Mononuclear cell (primary cell): Measurements from ENCODE around the gene MEGF11. TPM values are rescaled to one million over a fixed set of nuclear protein-coding genes. Genes with fewer than 3 reads are reported as not detected.

Experiments used
- H3K27me3 ChIP-seq: 2 replicates; pipeline ENCODE4 v1.6.0; 2011; ENCODE audit warnings: low read length, control low read depth; ENCODE audit not compliant: insufficient read depth
- H3K4me1 ChIP-seq: 2 replicates; pipeline ENCODE4 v1.5.1; 2011; ENCODE audit warnings: mild to moderate bottlenecking, low read length, control low read depth; ENCODE audit not compliant: insufficient read depth
- H3K4me3 ChIP-seq: 2 replicates; pipeline ENCODE4 v1.5.1; 2011; ENCODE audit warnings: mild to moderate bottlenecking, low read length, moderate library complexity
- H3K9me3 ChIP-seq: 2 replicates; pipeline ENCODE4 v1.5.1; 2011; ENCODE audit warnings: low read depth, mild to moderate bottlenecking, control low read depth, low read length
- total RNA-seq: library from RNA; depleted of rRNA; stranded (reverse); fragments of >200 nt; gene quantifications from one replicate; pipeline ENCODE4 v1.2.3, GENCODE V29; 2012

The MEGF11 gene
- total RNA-seq, 1 donor: not detected

DNA sequence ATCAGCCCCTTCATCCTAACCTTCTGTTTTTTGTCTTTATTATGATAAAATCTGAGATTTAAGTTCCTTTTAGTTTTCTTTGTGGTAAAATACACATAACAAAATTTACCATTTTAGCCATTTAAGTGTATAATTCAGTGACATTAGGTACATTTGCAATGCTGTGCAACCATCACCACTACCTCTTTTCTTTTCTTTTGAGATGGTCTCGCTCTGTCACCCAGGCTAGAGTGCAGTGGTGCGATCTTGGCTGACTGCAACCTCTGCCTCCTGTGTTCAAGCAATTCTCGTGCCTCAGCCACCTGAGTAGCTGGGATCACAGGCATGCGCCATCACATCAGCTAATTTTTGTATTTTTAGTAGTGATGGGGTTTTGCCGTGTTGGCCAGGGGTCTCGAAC lies 390.4 kb downstream of the MEGF11 start:
- no peaks in the 10 kb centered on the region for H3K4me1 ChIP-seq
- no peaks in the 10 kb centered on the region for H3K9me3 ChIP-seq
- no peaks in the 10 kb centered on the region for H3K27me3 ChIP-seq
- H3K4me3 ChIP-seq: no peak overlapping the region

DNA sequence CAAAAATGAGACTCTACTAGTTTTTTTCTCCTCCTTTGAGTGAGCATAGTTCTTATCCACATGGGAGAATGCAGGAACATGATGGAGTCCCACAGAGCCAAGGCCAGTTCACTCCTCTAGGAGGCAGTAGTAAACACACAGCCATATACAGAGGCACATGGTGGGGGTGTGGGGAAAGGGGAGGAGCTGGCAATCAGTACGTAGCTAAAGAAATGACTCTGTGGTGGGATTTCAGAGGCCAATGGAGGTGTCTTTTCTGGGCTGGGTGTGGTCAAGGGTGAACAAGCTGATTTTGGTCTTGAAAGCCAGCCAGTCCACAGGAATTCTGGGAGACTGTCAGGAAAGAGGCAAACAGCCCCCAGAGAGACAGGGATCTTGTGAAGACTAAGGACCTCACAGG lies 390.9 kb downstream of the MEGF11 start:
- H3K4me3 ChIP-seq: no peak overlapping the region
- H3K4me1 ChIP-seq: no peaks in the 10 kb centered on the region
- no peaks in the 10 kb centered on the region for H3K27me3 ChIP-seq
- no peaks in the 10 kb centered on the region for H3K9me3 ChIP-seq

DNA sequence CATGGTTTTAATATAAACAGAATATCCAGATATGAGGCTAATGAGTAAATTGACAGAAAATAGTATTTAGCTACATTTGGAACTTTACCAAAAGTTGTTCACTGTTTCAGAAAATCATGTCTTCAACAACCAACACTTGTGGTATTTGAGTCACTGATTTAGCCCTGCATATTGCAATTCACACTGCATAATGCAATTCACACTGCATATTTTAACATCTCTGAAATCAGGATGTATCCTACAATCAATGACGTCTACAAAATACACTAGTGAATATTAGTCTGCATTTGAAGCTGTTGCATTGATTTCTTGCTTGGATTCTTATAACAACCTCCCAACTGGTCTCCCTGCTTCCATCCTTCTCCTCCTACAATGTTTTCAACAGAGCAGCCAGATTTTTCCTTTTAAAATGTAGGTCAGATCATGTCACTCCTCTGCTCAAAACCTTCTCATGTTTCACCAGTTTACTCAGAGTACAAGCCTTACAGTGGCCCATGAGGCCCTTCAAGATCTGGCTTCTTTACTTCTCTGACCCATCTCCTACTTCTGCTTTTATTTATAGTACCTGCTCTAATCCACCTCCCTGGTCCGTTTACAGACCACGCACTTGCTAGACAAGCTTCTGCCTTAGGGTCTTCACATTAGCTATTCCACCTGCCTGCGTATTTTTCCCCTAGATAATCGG lies 395.7 kb downstream of the MEGF11 start:
- Histone ChIP-seq H3K4me3 (no peak overlapping the region), H3K27me3 (no peaks in the 10 kb centered on the region), H3K4me1 (no peaks in the 10 kb centered on the region), H3K9me3 (no peaks in the 10 kb centered on the region)

DNA sequence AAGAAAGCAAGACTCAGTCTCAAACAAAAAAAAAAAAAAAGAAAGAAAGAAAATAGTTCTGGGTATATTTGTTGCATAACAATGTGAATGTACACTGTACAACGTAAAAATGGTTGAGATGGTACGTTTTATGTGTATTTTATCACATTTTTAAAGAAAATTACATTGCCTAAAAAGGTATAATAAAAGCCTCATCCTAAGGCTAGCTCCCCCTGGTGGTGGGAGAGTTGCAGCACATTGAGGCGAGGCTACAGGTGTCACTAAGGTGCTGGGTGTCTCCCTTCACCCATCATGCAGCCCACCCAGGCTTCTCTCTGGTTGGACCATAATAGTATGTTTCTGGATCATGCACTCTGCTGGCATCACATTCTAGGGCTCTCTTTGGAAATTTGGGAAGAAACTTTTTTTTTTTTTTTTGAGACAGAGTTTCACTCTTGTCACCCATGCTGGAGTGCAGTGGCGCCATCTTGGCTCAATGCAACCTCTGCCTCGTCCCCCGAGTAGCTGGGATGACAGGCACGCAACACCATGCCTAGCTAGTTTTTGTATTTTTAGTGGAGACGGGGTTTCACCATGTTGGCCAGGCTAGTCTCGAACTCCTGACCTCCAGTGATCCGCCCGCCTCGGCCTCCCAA lies 396.6 kb downstream of the MEGF11 start:
- Histone ChIP-seq H3K9me3 (no peaks in the 10 kb centered on the region), H3K4me3 (no peak overlapping the region), H3K4me1 (no peaks in the 10 kb centered on the region), H3K27me3 (no peaks in the 10 kb centered on the region)

DNA sequence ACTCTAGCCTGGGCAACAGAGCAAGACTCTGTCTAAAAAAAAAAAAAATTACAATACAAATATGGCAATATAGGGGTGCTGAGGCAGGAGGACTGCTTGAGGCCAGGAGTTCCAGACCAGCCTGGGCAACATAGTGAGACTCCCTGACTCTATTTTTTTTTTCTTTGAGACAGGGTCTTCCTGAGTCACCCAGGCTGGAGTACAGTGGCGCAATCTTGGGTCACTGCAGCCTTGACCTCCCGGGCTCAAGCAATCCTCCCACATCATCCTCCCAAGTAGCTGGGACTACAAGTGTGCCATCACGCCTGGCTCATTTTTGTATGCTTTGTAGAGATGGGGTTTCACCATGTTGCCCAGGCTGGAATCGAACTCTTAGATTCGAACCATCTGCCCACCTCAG lies 401.6 kb downstream of the MEGF11 start:
- H3K4me1 ChIP-seq: no peaks in the 10 kb centered on the region
- H3K9me3 ChIP-seq: no peaks in the 10 kb centered on the region
- H3K27me3 ChIP-seq: no peaks in the 10 kb centered on the region
- no peak overlapping the region for H3K4me3 ChIP-seq

DNA sequence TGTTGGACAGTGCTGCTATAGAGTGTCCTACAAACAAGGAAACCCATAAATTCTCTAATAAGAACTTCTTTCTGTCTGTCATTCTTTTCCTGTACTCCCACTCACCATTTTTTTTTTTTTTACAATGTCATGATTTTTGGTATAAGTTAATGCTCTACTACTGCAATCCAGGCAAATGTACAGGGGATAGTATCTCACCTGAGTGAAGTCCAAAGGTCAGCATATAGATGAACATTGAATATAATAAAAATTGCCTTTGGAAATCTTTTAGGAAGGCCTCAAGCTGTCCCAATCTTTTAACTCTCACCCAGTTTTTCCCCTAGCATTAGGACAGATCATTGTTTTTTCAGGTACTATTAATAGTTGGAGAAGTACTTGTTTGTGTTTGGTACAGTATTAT lies 405.6 kb downstream of the MEGF11 start:
- Histone ChIP-seq H3K9me3 (no peaks in the 10 kb centered on the region), H3K4me3 (no peak overlapping the region), H3K27me3 (no peaks in the 10 kb centered on the region), H3K4me1 (no peaks in the 10 kb centered on the region)

DNA sequence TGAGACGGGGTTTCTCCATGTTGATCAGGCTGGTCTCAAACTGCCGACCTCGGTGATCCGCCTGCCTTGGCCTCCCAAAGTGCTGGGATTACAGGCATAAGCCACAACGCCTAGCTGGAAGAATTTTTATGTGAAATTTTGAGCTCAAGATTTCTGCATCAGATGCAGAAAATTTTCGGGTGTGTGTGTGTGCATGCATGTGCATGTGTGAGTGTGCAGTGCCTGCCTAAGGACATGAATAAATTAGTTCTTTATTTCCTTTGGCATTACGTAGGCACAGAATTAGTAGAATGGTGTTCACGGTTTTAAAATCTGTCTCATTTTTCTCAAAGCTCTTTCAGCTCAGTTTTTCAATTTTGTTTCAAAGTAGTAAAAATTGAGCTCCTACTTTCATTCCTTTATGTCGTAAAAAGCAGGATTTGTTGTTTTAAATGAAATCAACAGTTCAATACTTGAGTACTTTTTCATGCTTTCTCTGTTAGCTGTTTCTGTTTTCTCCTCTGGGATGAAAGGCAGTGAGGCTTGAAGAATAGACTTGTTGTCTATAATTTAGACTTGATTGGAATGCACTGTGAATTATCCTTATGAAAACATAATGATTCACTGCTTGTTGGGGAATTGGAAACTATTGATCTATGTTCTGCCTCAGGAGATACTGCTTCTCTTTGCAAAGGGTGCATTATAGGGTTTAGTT lies 407.6 kb downstream of the MEGF11 start:
- no peaks in the 10 kb centered on the region for H3K27me3 ChIP-seq
- no peak overlapping the region for H3K4me3 ChIP-seq
- H3K9me3 ChIP-seq: no peaks in the 10 kb centered on the region
- peaks cover 10% of the 10 kb centered on the region for H3K4me1 ChIP-seq

Other genes with a start within 250 kb of the MEGF11 start
- gene DIS3L, start 39.8 kb upstream of the MEGF11 start, total RNA-seq: 26.2 TPM
- 5.5 TPM for gene TIPIN, start 102.9 kb upstream of the MEGF11 start, total RNA-seq
- 25.8 TPM for gene MAP2K1, start 133.2 kb upstream of the MEGF11 start, total RNA-seq
- gene SNAPC5, start 244.0 kb upstream of the MEGF11 start, total RNA-seq: 23.6 TPM